Right lobe of liver (tissue), 6 donors: Measurements from ENCODE around the gene RCSD1. TPM values are rescaled to one million over a fixed set of nuclear protein-coding genes. Genes with fewer than 3 reads are reported as not detected.

ENCODE experiments used
- ATAC-seq, 4 donors: fragments of 200-7000 bp; cut with Tn5 transposase; one replicate each; pipeline ENCODE4 v1.9.1; 2020; ENCODE audit warnings: mild to moderate bottlenecking in 4 of 4, moderate library complexity in 4 of 4
- DNase-seq, 3 donors: peaks; one replicate each; pipeline ENCODE4 v3.0.0-alpha.2; 2020
- H3K27ac ChIP-seq, 3 donors: fragments of 200-600 bp; one replicate each; pipeline ENCODE4 v1.8.0; 2022
- H3K27me3 ChIP-seq, 2 donors: fragments of 200-600 bp; one replicate each; pipeline ENCODE4 v1.8.0; 2022
- H3K36me3 ChIP-seq, 4 donors: fragments of 200-600 bp; sonication (generic) in 1 of 4; one replicate each; pipeline versions ENCODE4 v1.5.1 to v1.8.0; 2017 to 2022; ENCODE audit warnings: control low read depth in 1 of 4
- H3K4me1 ChIP-seq, 4 donors: fragments of 200-600 bp; sonication (generic) in 1 of 4; one replicate each; pipeline versions ENCODE4 v1.5.1 to v1.8.0; 2017 to 2022; ENCODE audit warnings: control low read depth in 1 of 4
- H3K4me3 ChIP-seq, 3 donors: fragments of 200-600 bp; one replicate each; pipeline ENCODE4 v1.8.0; 2022
- H3K9me3 ChIP-seq, 4 donors: fragments of 200-600 bp; sonication (generic) in 1 of 4; one replicate each; pipeline versions ENCODE4 v1.5.1 to v1.8.0; 2017 to 2022; ENCODE audit warnings: control low read depth in 1 of 4
- CTCF ChIP-seq, 4 donors: fragments of 200-600 bp in 3 of 4; fragments of 450-650 bp in 1 of 4; IDR thresholded peaks; one replicate each; pipeline versions ENCODE4 v1.5.1 to v1.8.0; 2016 to 2022; ENCODE audit warnings: antibody characterized with exemption in 4 of 4, mild to moderate bottlenecking in 2 of 4
- POLR2A ChIP-seq: fragments of 450-650 bp; IDR thresholded peaks from one replicate; pipeline ENCODE4 v1.6.1; 2017; ENCODE audit warnings: antibody characterized with exemption, mild to moderate bottlenecking
- WGBS: methylation state at CpG from one replicate; pipeline ENCODE4 v1.1.6; 2018; ENCODE audit warnings: low coverage, low lambda C conversion rate; ENCODE audit not compliant: insufficient coverage; ENCODE audit errors: missing lambda C conversion rate; 5-methylcytosine and 5-hydroxymethylcytosine counted together
- intact Hi-C, 2 donors: fragments of 100-400 bp; cut with DNase I; formaldehyde crosslinking; loops; one replicate each; pipeline versions ENCODE4 v1.11.2 to v1.14.1; 2022
- total RNA-seq, 6 experiments: library from RNA; depleted of rRNA in 2 of 6; stranded (reverse); fragments of >200 nt in 2 of 6; fragmentation: NEBNext Ultra II Directional in 3 of 6; extraction: Animal tissue kit (Norgen Biotek cat#: 25700) in 3 of 6; gene quantifications; one replicate each; pipeline versions ENCODE4 v1.1.0 to v1.2.4, GENCODE V29; 2016 to 2023
- donor health status: DM: no; HTN: yes; CAD: no.
- donor health status: DM: no; HTN: no; CAD: no.
- donor health status: DM: no; HTN: no; CAD: no.
- donor health status: DM: no; HTN: yes; CAD: no.
- donor health status: DM: no; HTN: yes; CAD: no.

The RCSD1 gene
- total RNA-seq, 6 experiments from 2014 or later, result 2.4 to 8.4 (median 5.0) TPM

- DNase-seq (no peak), ATAC-seq (no peak)
- peaks cover 0 to 4% (median 0%) of the 10 kb centered on the region in 4 donors for H3K4me1 ChIP-seq
- WGBS, result 23% methylated on average over 3 of the region's 3 CpGs
- no peaks in the 10 kb centered on the region for H3K36me3 ChIP-seq
- no peak overlapping the region for H3K27ac ChIP-seq
- H3K27me3 ChIP-seq, result no peaks in the 10 kb centered on the region
- H3K4me3 ChIP-seq, result no peak overlapping the region
- TF ChIP-seq CTCF (IDR thresholded peaks at IDR 0.05), result no peak
- no peak for TF ChIP-seq POLR2A
- intact Hi-C loops, result no loop called here
- no peaks in the 10 kb centered on the region for H3K9me3 ChIP-seq
Observed at GRCh38 chr1:167659450-167659849, 29.4 kb downstream of the RCSD1 start.

GRCh38 chr1:167659881-167660280 is 29.8 kb downstream of the RCSD1 start:
- H3K4me3 ChIP-seq, result no peak overlapping the region
- WGBS, result 64% methylated on average over 6 of the region's 6 CpGs
- TF ChIP-seq CTCF (IDR thresholded peaks at IDR 0.05), result no peak
- no peak for TF ChIP-seq POLR2A
- intact Hi-C loops, result no loop called here
- ATAC-seq (no peak), DNase-seq (no peak)
- H3K36me3 ChIP-seq, result no peaks in the 10 kb centered on the region
- H3K9me3 ChIP-seq, result no peaks in the 10 kb centered on the region
- H3K27ac ChIP-seq, result no peak overlapping the region
- H3K4me1 ChIP-seq, result peaks cover 0 to 4% (median 0%) of the 10 kb centered on the region in 4 donors
- no peaks in the 10 kb centered on the region for H3K27me3 ChIP-seq

- no peak overlapping the region for H3K4me3 ChIP-seq
- H3K27me3 ChIP-seq, result no peaks in the 10 kb centered on the region
- ATAC-seq (peak in 3 of 4 donors; percentile 14 to 31 (median 21)), DNase-seq (no peak)
- 58% methylated on average over 3 of the region's 3 CpGs for WGBS
- peaks cover 0 to 4% (median 0%) of the 10 kb centered on the region in 4 donors for H3K4me1 ChIP-seq
- intact Hi-C loops, result no loop called here
- no peaks in the 10 kb centered on the region for H3K9me3 ChIP-seq
- TF ChIP-seq POLR2A (no peak), CTCF (IDR thresholded peaks at IDR 0.05) (no peak)
- no peaks in the 10 kb centered on the region for H3K36me3 ChIP-seq
- no peak overlapping the region for H3K27ac ChIP-seq
Observed at GRCh38 chr1:167661527-167662426, 31.7 kb downstream of the RCSD1 start.

- no peak overlapping the region for H3K4me3 ChIP-seq
- H3K36me3 ChIP-seq, result no peaks in the 10 kb centered on the region
- TF ChIP-seq CTCF (IDR thresholded peaks at IDR 0.05) (no peak), POLR2A (no peak)
- intact Hi-C loops, result no loop called here
- no peak overlapping the region for H3K27ac ChIP-seq
- 57% methylated on average over 4 of the region's 8 CpGs for WGBS
- ATAC-seq (peak; percentile 47 to 79 (median 56)), DNase-seq (peak in 1 of 3 donors; percentile 29)
- no peaks in the 10 kb centered on the region for H3K9me3 ChIP-seq
- no peaks in the 10 kb centered on the region for H3K27me3 ChIP-seq
- H3K4me1 ChIP-seq, result peaks cover 0 to 4% (median 0%) of the 10 kb centered on the region in 4 donors
Observed at GRCh38 chr1:167663002-167663772, 33.2 kb downstream of the RCSD1 start.
